Liver (tissue), 9 donors: ENCODE measurements around the gene TNS3. TPM values are rescaled to one million over a fixed set of nuclear protein-coding genes. Genes with fewer than 3 reads are reported as not detected.

ENCODE experiments used
- DNase-seq: peaks from one replicate; pipeline ENCODE4 v3.0.0-alpha.2; 2017; ENCODE audit warnings: low spot score
- H3K27ac ChIP-seq, 2 donors: one replicate each; pipeline ENCODE4 v1.7.0; 2013; ENCODE audit warnings: inconsistent platforms in 2 of 2, low read length in 2 of 2, control low read depth in 1 of 2, low read depth in 1 of 2, mild to moderate bottlenecking in 1 of 2
- H3K27me3 ChIP-seq, 4 donors: one replicate each; pipeline versions ENCODE4 v1.6.1 to v1.7.0; 2013; ENCODE audit warnings: low read length in 3 of 4, inconsistent platforms in 1 of 4, mild to moderate bottlenecking in 1 of 4, moderate library complexity in 1 of 4; ENCODE audit not compliant: control insufficient read depth in 4 of 4, insufficient read depth in 4 of 4
- H3K36me3 ChIP-seq, 4 donors: one replicate each; pipeline versions ENCODE4 v1.6.1 to v1.7.0; 2013; ENCODE audit warnings: low read length in 3 of 4, mild to moderate bottlenecking in 3 of 4, low read depth in 1 of 4, moderate library complexity in 1 of 4; ENCODE audit not compliant: control insufficient read depth in 4 of 4, insufficient read depth in 3 of 4
- H3K4me1 ChIP-seq, 4 donors: one replicate each; pipeline versions ENCODE4 v1.6.1 to v1.7.0; 2013; ENCODE audit warnings: low read length in 3 of 4, mild to moderate bottlenecking in 3 of 4, moderate library complexity in 1 of 4; ENCODE audit not compliant: control insufficient read depth in 4 of 4, insufficient read depth in 4 of 4
- H3K4me3 ChIP-seq, 3 donors: one replicate each; pipeline versions ENCODE4 v1.6.1 to v1.7.0; 2013; ENCODE audit warnings: low read length in 3 of 3, control low read depth in 1 of 3, low read depth in 1 of 3, mild to moderate bottlenecking in 1 of 3
- H3K9ac ChIP-seq, 2 donors: one replicate each; pipeline ENCODE4 v1.7.0; 2013; ENCODE audit warnings: low read length in 2 of 2, mild to moderate bottlenecking in 2 of 2, moderate library complexity in 2 of 2, control low read depth in 1 of 2, low read depth in 1 of 2
- H3K9me3 ChIP-seq, 4 donors: one replicate each; pipeline versions ENCODE4 v1.6.1 to v1.7.0; 2013; ENCODE audit warnings: low read length in 3 of 4; ENCODE audit not compliant: control insufficient read depth in 4 of 4
- ATF3 ChIP-seq: IDR thresholded peaks from 2 replicates; pipeline ENCODE4 v1.6.1; 2016; ENCODE audit warnings: antibody characterized with exemption
- CTCF ChIP-seq: fragments of 150-350 bp; IDR thresholded peaks from 2 replicates; pipeline ENCODE4 v1.5.1; 2017; ENCODE audit warnings: improper control_type of control experiment, low read depth, low read length; ENCODE audit not compliant: missing input control
- EGR1 ChIP-seq, 2 donors: IDR thresholded peaks; 2 replicates each; pipeline ENCODE4 v1.6.1; 2016 to 2018; ENCODE audit warnings: antibody characterized with exemption in 2 of 2, low read depth in 2 of 2
- FOXA1 ChIP-seq: IDR thresholded peaks from 2 replicates; pipeline ENCODE4 v1.6.1; 2016; ENCODE audit warnings: antibody characterized with exemption
- FOXA2 ChIP-seq: IDR thresholded peaks from 2 replicates; pipeline ENCODE4 v1.6.1; 2016; ENCODE audit warnings: antibody characterized with exemption
- GABPA ChIP-seq, 2 donors: IDR thresholded peaks in 1 of 2; conservative IDR thresholded peaks in 1 of 2; 2 replicates each; pipeline ENCODE4 v1.6.1; 2016; ENCODE audit warnings: antibody characterized with exemption in 2 of 2, mild to moderate bottlenecking in 1 of 2, moderate library complexity in 1 of 2
- HNF4A ChIP-seq, 2 donors: conservative IDR thresholded peaks; 2 replicates each; pipeline ENCODE4 v1.6.1; 2016; ENCODE audit warnings: antibody characterized with exemption in 2 of 2, mild to moderate bottlenecking in 2 of 2
- HNF4G ChIP-seq: IDR thresholded peaks from 2 replicates; pipeline ENCODE4 v1.6.1; 2016; ENCODE audit warnings: antibody characterized with exemption
- JUND ChIP-seq, 2 donors: IDR thresholded peaks; 2 replicates each; pipeline ENCODE4 v1.6.1; 2016; ENCODE audit warnings: antibody characterized with exemption in 2 of 2
- MAX ChIP-seq: IDR thresholded peaks from 2 replicates; pipeline ENCODE4 v1.6.1; 2016; ENCODE audit warnings: antibody characterized with exemption
- NR2F2 ChIP-seq: IDR thresholded peaks from 2 replicates; pipeline ENCODE4 v1.6.1; 2016; ENCODE audit warnings: antibody characterized with exemption
- RAD21 ChIP-seq, 2 donors: IDR thresholded peaks; 2 replicates each; pipeline ENCODE4 v1.6.1; 2016; ENCODE audit warnings: antibody characterized with exemption in 2 of 2, mild to moderate bottlenecking in 2 of 2
- REST ChIP-seq: IDR thresholded peaks from 2 replicates; pipeline ENCODE4 v1.6.1; 2016; ENCODE audit warnings: antibody characterized with exemption, mild to moderate bottlenecking
- RXRA ChIP-seq, 2 donors: IDR thresholded peaks; 2 replicates each; pipeline ENCODE4 v1.6.1; 2017 to 2018; ENCODE audit warnings: antibody characterized with exemption in 2 of 2, mild to moderate bottlenecking in 1 of 2
- SP1 ChIP-seq: IDR thresholded peaks from 2 replicates; pipeline ENCODE4 v1.6.1; 2018; ENCODE audit warnings: antibody characterized with exemption, mild to moderate bottlenecking
- TAF1 ChIP-seq: conservative IDR thresholded peaks from 2 replicates; pipeline ENCODE4 v1.6.1; 2016; ENCODE audit warnings: antibody characterized with exemption, mild to moderate bottlenecking
- YY1 ChIP-seq: IDR thresholded peaks from 2 replicates; pipeline ENCODE4 v1.6.1; 2016; ENCODE audit warnings: antibody characterized with exemption, mild to moderate bottlenecking
- ZBTB33 ChIP-seq: IDR thresholded peaks from 2 replicates; pipeline ENCODE4 v1.6.1; 2016; ENCODE audit warnings: antibody characterized with exemption
- WGBS: extraction: QIAGEN DNeasy Blood & Tissue Kit; methylation state at CpG from one replicate; pipeline ENCODE4 v1.1.7; 2013; 5-methylcytosine and 5-hydroxymethylcytosine counted together
- polyA plus RNA-seq, 2 donors: library from polyadenylated mRNA; stranded (reverse) in 1 of 2; unstranded in 1 of 2; fragments of 200-250 nt in 1 of 2; fragments of >200 nt in 1 of 2; fragmentation: Nextera tagmentation in 1 of 2; extraction: Ambion mirVana in 1 of 2; gene quantifications; one replicate each; pipeline versions ENCODE4 v1.2.1 to v1.2.3, GENCODE V29; 2013 to 2015
- total RNA-seq, 2 donors: library from RNA; depleted of rRNA; stranded (reverse); fragments of >200 nt; gene quantifications; one replicate each; pipeline ENCODE4 v1.2.3, GENCODE V29; 2014
- donor health status: healthy.
- donor health status: healthy.
- donor health status: healthy.
- donor health status: healthy.
- donor health status: healthy.

TNS3 gene
- total and polyA plus RNA-seq, 4 donors, result 16.8 to 100 (median 29.5) TPM

- Histone ChIP-seq H3K9ac (no peak overlapping the region), H3K27me3 (no peaks in the 10 kb centered on the region), H3K4me3 (no peak overlapping the region), H3K9me3 (no peaks in the 10 kb centered on the region), H3K27ac (no peak overlapping the region), H3K36me3 (no peaks in the 10 kb centered on the region), H3K4me1 (no peaks in the 10 kb centered on the region)
- no peak for TF ChIP-seq GABPA (IDR thresholded peaks at IDR 0.05 in 1 of 2, conservative IDR thresholded peaks at IDR 0.05 in 1 of 2)
- no peak for TF ChIP-seq ZBTB33
- no peak for TF ChIP-seq JUND (IDR thresholded peaks at IDR 0.05)
- TF ChIP-seq SP1, result no peak
- TF ChIP-seq CTCF, result no peak
- TF ChIP-seq RXRA (IDR thresholded peaks at IDR 0.05), result no peak
- no peak for TF ChIP-seq YY1
- no peak for TF ChIP-seq FOXA1
- TF ChIP-seq NR2F2, result no peak
- TF ChIP-seq REST, result no peak
- no peak for TF ChIP-seq TAF1
- no peak for TF ChIP-seq HNF4G
- TF ChIP-seq EGR1 (IDR thresholded peaks at IDR 0.05; ENCODE audit: low read depth in 2 of 2), result no peak
- TF ChIP-seq FOXA2, result no peak
- TF ChIP-seq MAX, result no peak
- TF ChIP-seq RAD21 (IDR thresholded peaks at IDR 0.05), result no peak
- no peak for TF ChIP-seq HNF4A (conservative IDR thresholded peaks at IDR 0.05)
- no peak for TF ChIP-seq ATF3
- DNase-seq, result no peak
- WGBS, result 98% methylated on average over 1 of the region's 1 CpG
These were observed 350.3 kb downstream of the TNS3 start for GRCh38 chr7:47231627-47232026.
